Prostate gland (tissue), 2 donors: Measurements from ENCODE around the gene DHX9. TPM values are rescaled to one million over a fixed set of nuclear protein-coding genes. Genes with fewer than 3 reads are reported as not detected.

Experiments used
- DNase-seq: peaks from one replicate; pipeline ENCODE4 v3.0.0-alpha.2; 2019; ENCODE audit warnings: low spot score
- H3K27ac ChIP-seq, 2 donors: fragments of 200-600 bp; sonication (generic); 2 replicates each; pipeline ENCODE4 v1.5.1; 2017 to 2019
- H3K27me3 ChIP-seq: fragments of 200-600 bp; sonication (generic); replicated peaks from 2 replicates; pipeline ENCODE4 v1.5.1; 2019; ENCODE audit not compliant: insufficient read depth
- H3K36me3 ChIP-seq, 2 donors: fragments of 200-600 bp; sonication (generic); 1 replicate in 1 of 2; 2 replicates in 1 of 2; pipeline versions ENCODE4 v1.5.1 to v1.8.1; 2017 to 2019
- H3K4me1 ChIP-seq: fragments of 200-600 bp; sonication (generic); replicated peaks from 2 replicates; pipeline ENCODE4 v1.5.1; 2019
- H3K4me3 ChIP-seq, 2 donors: fragments of 200-600 bp; sonication (generic); 2 replicates each; pipeline ENCODE4 v1.5.1; 2017 to 2019
- H3K9me3 ChIP-seq: fragments of 200-600 bp; sonication (generic); 2 replicates; pipeline ENCODE4 v1.5.1; 2017
- CTCF ChIP-seq, 4 experiments: fragments of 200-600 bp in 2 of 4; fragments of 450-650 bp in 2 of 4; sonication (generic) in 2 of 4; IDR thresholded peaks; 1 replicate in 3 of 4; 2 replicates in 1 of 4; pipeline ENCODE4 v1.5.1; 2016 to 2019; ENCODE audit warnings: antibody characterized with exemption in 4 of 4, mild to moderate bottlenecking in 2 of 4, moderate library complexity in 2 of 4
- POLR2A ChIP-seq: fragments of 450-650 bp; IDR thresholded peaks from one replicate; pipeline ENCODE4 v1.6.1; 2016; ENCODE audit warnings: antibody characterized with exemption, mild to moderate bottlenecking
- POLR2AphosphoS5 ChIP-seq: sonication (generic); formaldehyde crosslinking; IDR thresholded peaks from one replicate; pipeline ENCODE4 v1.6.1; 2017; ENCODE audit warnings: antibody characterized with exemption
- WGBS: methylation state at CpG from one replicate; pipeline ENCODE4 v1.1.5; 2018; 5-methylcytosine and 5-hydroxymethylcytosine counted together
- intact Hi-C: fragments of 100-400 bp; cut with DNase I; formaldehyde crosslinking; loops from one replicate; pipeline ENCODE4 v1.14.2; 2022
- total RNA-seq, 2 donors: library from RNA; depleted of rRNA; stranded (reverse); fragments of >200 nt; gene quantifications; one replicate each; pipeline ENCODE4 v1.1.0, GENCODE V29; 2016

The DHX9 gene
- total RNA-seq, 2 donors from 2014 or later: 97.4 to 103 TPM

GRCh38 chr1:182826892-182827291 is 12.3 kb upstream of the DHX9 start:
- Histone ChIP-seq H3K9me3 (no peaks in the 10 kb centered on the region), H3K36me3 (no peaks in the 10 kb centered on the region), H3K4me1 (no peaks in the 10 kb centered on the region), H3K4me3 (no peak overlapping the region), H3K27ac (no peak overlapping the region), H3K27me3 (no peaks in the 10 kb centered on the region)
- WGBS: 96% methylated on average over 2 of the region's 2 CpGs
- no peak for DNase-seq
- TF ChIP-seq CTCF (IDR thresholded peaks at IDR 0.05) (no peak), POLR2AphosphoS5 (no peak), POLR2A (no peak)
- intact Hi-C loops: no loop called here

- intact Hi-C loops: no loop called here
- Histone ChIP-seq H3K9me3 (no peaks in the 10 kb centered on the region), H3K27ac (no peak overlapping the region), H3K36me3 (no peaks in the 10 kb centered on the region), H3K4me1 (no peaks in the 10 kb centered on the region), H3K4me3 (no peak overlapping the region), H3K27me3 (no peaks in the 10 kb centered on the region)
- 48% methylated on average over 5 of the region's 5 CpGs for WGBS
- TF ChIP-seq CTCF (IDR thresholded peaks at IDR 0.05): no peak
- no peak for TF ChIP-seq POLR2AphosphoS5
- no peak for TF ChIP-seq POLR2A
- no peak for DNase-seq
These were observed 9.7 kb upstream of the DHX9 start for GRCh38 chr1:182829285-182829932.

GRCh38 chr1:182833271-182833670 is 5.9 kb upstream of the DHX9 start:
- H3K27me3 ChIP-seq: no peaks in the 10 kb centered on the region
- no peak overlapping the region for H3K27ac ChIP-seq
- H3K4me3 ChIP-seq: no peak overlapping the region
- no peaks in the 10 kb centered on the region for H3K36me3 ChIP-seq
- no peaks in the 10 kb centered on the region for H3K4me1 ChIP-seq
- H3K9me3 ChIP-seq: no peaks in the 10 kb centered on the region
- no peak for DNase-seq
- TF ChIP-seq CTCF (IDR thresholded peaks at IDR 0.05): no peak
- intact Hi-C loops: no loop called here

GRCh38 chr1:182834326-182834725 is 4.8 kb upstream of the DHX9 start:
- 87% methylated on average over 2 of the region's 2 CpGs for WGBS
- no peak for DNase-seq
- intact Hi-C loops: no loop called here
- Histone ChIP-seq H3K4me1 (no peaks in the 10 kb centered on the region), H3K27ac (no peak overlapping the region), H3K9me3 (no peaks in the 10 kb centered on the region), H3K27me3 (no peaks in the 10 kb centered on the region), H3K4me3 (no peak overlapping the region), H3K36me3 (no peaks in the 10 kb centered on the region)
- TF ChIP-seq CTCF (IDR thresholded peaks at IDR 0.05): no peak
- TF ChIP-seq POLR2AphosphoS5: no peak
- no peak for TF ChIP-seq POLR2A

- intact Hi-C loops: loop anchor here (5.0 kb wide), 1 partner anchor 49 kb away; the partner anchor contains the start of gene NPL
- no peaks in the 10 kb centered on the region for H3K27me3 ChIP-seq
- H3K9me3 ChIP-seq: no peaks in the 10 kb centered on the region
- no peak overlapping the region for H3K27ac ChIP-seq
- no peaks in the 10 kb centered on the region for H3K36me3 ChIP-seq
- TF ChIP-seq POLR2A: no peak
- TF ChIP-seq POLR2AphosphoS5: no peak
- no peak for TF ChIP-seq CTCF (IDR thresholded peaks at IDR 0.05)
- H3K4me3 ChIP-seq: no peak overlapping the region
- DNase-seq: no peak
- H3K4me1 ChIP-seq: no peaks in the 10 kb centered on the region
- WGBS: 89% methylated on average over 10 of the region's 10 CpGs
These were observed 3.3 kb upstream of the DHX9 start for GRCh38 chr1:182835806-182836205.
